H1 (cell line): Measurements from ENCODE around the gene GRIK4. TPM values are rescaled to one million over a fixed set of nuclear protein-coding genes. Genes with fewer than 3 reads are reported as not detected.

ENCODE experiments used
- GABPA ChIP-seq: IDR thresholded peaks from 2 replicates; pipeline ENCODE4 v1.6.1; 2011; ENCODE audit warnings: mild to moderate bottlenecking, low read length, moderate library complexity, borderline replicate concordance; ENCODE audit not compliant: insufficient read depth
- GTF2F1 ChIP-seq: IDR thresholded peaks from 2 replicates; pipeline ENCODE4 v1.6.1; 2012; ENCODE audit warnings: low read depth, low read length, improper control_type of control experiment, borderline replicate concordance
- TCF12 ChIP-seq: IDR thresholded peaks from 2 replicates; pipeline ENCODE4 v1.6.1; 2011; ENCODE audit warnings: low read depth, mild to moderate bottlenecking, low read length
- polyA plus RNA-seq, 7 experiments: library from polyadenylated mRNA; depleted of rRNA in 3 of 7; stranded (reverse) in 5 of 7; unstranded in 2 of 7; fragments of >200 nt in 5 of 7; fragments of 200-250 nt in 2 of 7; gene quantifications; 1 replicate in 5 of 7; 2 replicates in 1 of 7; 4 replicates in 1 of 7; pipeline versions ENCODE4 v1.2.1 to v1.2.3, GENCODE V29; 2011 to 2013; ENCODE audit warnings: missing spikeins in 2 of 7, mixed read lengths in 2 of 7
- total RNA-seq: library from RNA; stranded (reverse); fragmentation: NEBNext Ultra II Directional; extraction: Animal tissue kit (Norgen Biotek cat#: 25700); gene quantifications from 2 replicates; pipeline ENCODE4 v1.2.1, GENCODE V29; 2021

GRIK4 gene
- total and polyA plus RNA-seq, 2 of the 8 experiments (the other 6 are each of a cell fraction or from before 2014, with no cell fraction given): 1.2 to 2.9 TPM

- no peak for TF ChIP-seq GABPA
- no peak for TF ChIP-seq TCF12
- no peak for TF ChIP-seq GTF2F1
These were observed 382.8 kb downstream of the GRIK4 start (continued) for GRCh38 chr11:120894202-120894985.
